ENCODE data around the gene JAZF1.

The JAZF1 gene

GRCh38 chr7:28201131-28201530 is 20.5 kb upstream of the JAZF1 start:
- no peak for DNase-seq
- no peaks in the 10 kb centered on the region for H3K9me3 ChIP-seq
- TF ChIP-seq, protein P1, sequence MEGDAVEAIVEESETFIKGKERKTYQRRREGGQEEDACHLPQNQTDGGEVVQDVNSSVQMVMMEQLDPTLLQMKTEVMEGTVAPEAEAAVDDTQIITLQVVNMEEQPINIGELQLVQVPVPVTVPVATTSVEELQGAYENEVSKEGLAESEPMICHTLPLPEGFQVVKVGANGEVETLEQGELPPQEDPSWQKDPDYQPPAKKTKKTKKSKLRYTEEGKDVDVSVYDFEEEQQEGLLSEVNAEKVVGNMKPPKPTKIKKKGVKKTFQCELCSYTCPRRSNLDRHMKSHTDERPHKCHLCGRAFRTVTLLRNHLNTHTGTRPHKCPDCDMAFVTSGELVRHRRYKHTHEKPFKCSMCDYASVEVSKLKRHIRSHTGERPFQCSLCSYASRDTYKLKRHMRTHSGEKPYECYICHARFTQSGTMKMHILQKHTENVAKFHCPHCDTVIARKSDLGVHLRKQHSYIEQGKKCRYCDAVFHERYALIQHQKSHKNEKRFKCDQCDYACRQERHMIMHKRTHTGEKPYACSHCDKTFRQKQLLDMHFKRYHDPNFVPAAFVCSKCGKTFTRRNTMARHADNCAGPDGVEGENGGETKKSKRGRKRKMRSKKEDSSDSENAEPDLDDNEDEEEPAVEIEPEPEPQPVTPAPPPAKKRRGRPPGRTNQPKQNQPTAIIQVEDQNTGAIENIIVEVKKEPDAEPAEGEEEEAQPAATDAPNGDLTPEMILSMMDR (IDR thresholded peaks at IDR 0.05): no peak
- intact Hi-C loops (cut with DNase I; ENCODE audit: low total_unique reads): no loop called here
- H3K4me1 ChIP-seq: no peaks in the 10 kb centered on the region
- H3K27ac ChIP-seq: no peak overlapping the region
- no peak overlapping the region for H3K4me3 ChIP-seq
- no peaks in the 10 kb centered on the region for H3K36me3 ChIP-seq
- no peaks in the 10 kb centered on the region for H3K27me3 ChIP-seq

- Histone ChIP-seq H3K4me3 (no peak overlapping the region), H3K36me3 (no peaks in the 10 kb centered on the region), H3K27me3 (no peaks in the 10 kb centered on the region), H3K27ac (no peak overlapping the region), H3K4me1 (no peaks in the 10 kb centered on the region), H3K9me3 (no peaks in the 10 kb centered on the region)
- no peak for DNase-seq
- intact Hi-C loops (cut with DNase I; ENCODE audit: low total_unique reads): no loop called here
- TF ChIP-seq, protein P1 (IDR thresholded peaks at IDR 0.05): no peak
Observed at GRCh38 chr7:28200598-28200997, 20.0 kb upstream of the JAZF1 start.

DNA sequence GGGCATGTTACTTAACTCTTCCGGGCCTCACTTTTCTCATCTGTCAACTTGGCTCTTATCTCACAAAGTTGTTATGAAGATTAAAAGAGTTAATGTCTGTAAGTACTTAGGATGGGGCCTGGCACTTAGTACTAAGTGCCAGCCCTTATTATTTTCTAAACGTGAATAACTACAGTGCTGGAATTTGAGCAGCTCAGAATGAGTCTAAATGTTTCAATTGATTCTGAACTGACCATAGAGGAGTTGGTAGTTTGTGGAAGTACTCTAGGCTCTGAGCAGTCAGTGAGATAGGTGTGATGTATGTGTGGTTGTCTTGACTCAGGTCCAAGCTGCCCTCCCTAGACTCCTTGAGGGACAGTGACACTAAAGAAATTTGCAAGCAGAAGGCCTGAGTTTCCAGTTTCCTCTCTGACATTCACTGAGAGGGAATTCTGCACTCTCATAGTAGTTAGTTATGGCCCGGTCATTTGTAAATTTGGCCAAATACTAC is 18.5 kb upstream of the JAZF1 start:
- H3K4me3 ChIP-seq: no peak overlapping the region
- H3K27ac ChIP-seq: no peak overlapping the region
- TF ChIP-seq, protein P1 (IDR thresholded peaks at IDR 0.05): no peak
- no peak for DNase-seq
- no peaks in the 10 kb centered on the region for H3K4me1 ChIP-seq
- no peaks in the 10 kb centered on the region for H3K9me3 ChIP-seq
- no peaks in the 10 kb centered on the region for H3K36me3 ChIP-seq
- no peaks in the 10 kb centered on the region for H3K27me3 ChIP-seq
- intact Hi-C loops (cut with DNase I; ENCODE audit: low total_unique reads): no loop called here

GRCh38 chr7:28195910-28196620 is 15.5 kb upstream of the JAZF1 start:
- no peaks in the 10 kb centered on the region for H3K9me3 ChIP-seq
- no peaks in the 10 kb centered on the region for H3K4me1 ChIP-seq
- H3K4me3 ChIP-seq: no peak overlapping the region
- intact Hi-C loops (cut with DNase I; ENCODE audit: low total_unique reads): no loop called here
- no peak for DNase-seq
- H3K36me3 ChIP-seq: no peaks in the 10 kb centered on the region
- H3K27ac ChIP-seq: no peak overlapping the region
- TF ChIP-seq, protein P1 (IDR thresholded peaks at IDR 0.05): no peak
- no peaks in the 10 kb centered on the region for H3K27me3 ChIP-seq

DNA sequence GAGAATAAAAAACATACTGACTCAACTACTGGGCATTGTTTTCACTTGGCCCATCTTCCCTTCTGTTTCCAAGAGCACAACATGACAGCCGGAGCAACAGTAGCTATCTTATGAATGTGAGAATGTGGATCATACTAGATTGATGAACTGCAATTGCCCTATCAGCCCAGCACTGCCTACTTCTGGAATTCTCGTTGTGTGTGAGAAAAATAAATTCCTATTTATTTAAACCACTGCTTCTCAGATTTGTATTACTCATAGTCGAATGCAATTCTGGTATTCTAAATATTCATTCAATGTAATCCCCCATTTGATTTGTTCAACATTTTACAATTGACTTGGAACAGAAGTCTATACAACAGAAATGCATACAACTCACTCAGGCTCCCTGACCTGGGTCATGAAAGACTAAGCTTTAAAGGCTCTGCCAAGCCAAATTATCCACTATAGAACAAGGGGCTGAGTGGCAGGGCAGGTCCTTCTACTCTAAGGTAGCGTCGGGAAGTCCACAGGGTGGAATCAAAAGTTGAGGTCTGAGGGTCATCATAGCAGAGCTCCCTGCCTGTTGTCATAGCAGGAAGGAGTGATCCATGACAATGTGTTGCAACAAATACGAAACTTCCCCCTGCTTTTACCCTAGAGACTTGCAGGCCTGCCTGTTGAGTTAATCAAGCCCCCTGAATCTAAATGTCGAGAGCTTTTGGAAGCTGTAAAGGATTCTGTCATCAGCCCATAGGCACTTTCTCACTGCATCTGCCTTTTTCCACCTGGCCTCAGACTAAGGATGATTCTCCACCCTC is 12.4 kb upstream of the JAZF1 start:
- DNase-seq: no peak
- intact Hi-C loops (cut with DNase I; ENCODE audit: low total_unique reads): no loop called here
- no peaks in the 10 kb centered on the region for H3K4me1 ChIP-seq
- H3K4me3 ChIP-seq: no peak overlapping the region
- no peaks in the 10 kb centered on the region for H3K36me3 ChIP-seq
- H3K9me3 ChIP-seq: no peaks in the 10 kb centered on the region
- TF ChIP-seq, protein P1 (IDR thresholded peaks at IDR 0.05): no peak
- no peak overlapping the region for H3K27ac ChIP-seq
- no peaks in the 10 kb centered on the region for H3K27me3 ChIP-seq

Data from tibial artery (tissue), 4 donors.